Measurements from ENCODE around the gene ECHDC3. TPM values are rescaled to one million over a fixed set of nuclear protein-coding genes. Genes with fewer than 3 reads are reported as not detected.

ECHDC3 gene
- total and polyA plus RNA-seq, 2 of the 8 experiments (the other 6 are each of a cell fraction or from before 2014, with no cell fraction given), result 15.6 to 19.9 TPM

- CTCF ChIA-PET (ENCODE audit: partially characterized antibody), result interaction anchor here (1.1 to 1.4 kb wide), 2 partner anchors 27 to 29 kb away, joined by 3 read pairs; no protein-coding TSS in a partner anchor
These were observed 46.4 kb upstream of the ECHDC3 start for GRCh38 chr10:11695779-11696178.

More at GRCh38 chr10:11695779-11696178, 46.4 kb upstream of the ECHDC3 start:
- Histone ChIP-seq H3K79me2 (ENCODE audit: control insufficient read depth in 1 of 2, insufficient read depth in 2 of 2, low read length in 2 of 2) (no peaks in the 10 kb centered on the region), H2AFZ (ENCODE audit: low read length) (no peak overlapping the region), H3K23ac (ENCODE audit: insufficient read length) (no peak overlapping the region), H4K5ac (ENCODE audit: insufficient read length, low read depth, low read length) (no peak overlapping the region), H4K91ac (replicated peaks; ENCODE audit: insufficient read length, low read length) (no peak overlapping the region), H4K20me1 (replicated peaks in 1 of 2; ENCODE audit: control insufficient read depth in 1 of 2, insufficient read depth in 2 of 2, low read length in 2 of 2) (no peaks in the 10 kb centered on the region), H3K9ac (replicated peaks in 1 of 4; ENCODE audit: extremely low read depth in 1 of 4, low read depth in 3 of 4, low read length in 3 of 4) (no peak overlapping the region), H3K36me3 (ENCODE audit: control insufficient read depth in 2 of 4, insufficient read depth in 4 of 4, low read length in 3 of 4) (no peaks in the 10 kb centered on the region), H2BK120ac (replicated peaks; ENCODE audit: low read depth, low read length) (no peak overlapping the region), H4K8ac (ENCODE audit: extremely low read depth, insufficient read depth, low read length) (no peak overlapping the region), H2BK5ac (ENCODE audit: low read depth, low read length) (no peak overlapping the region), H3K14ac (ENCODE audit: insufficient read length) (no peak overlapping the region), H3K9me3 (ENCODE audit: insufficient read depth in 2 of 2, low read depth in 1 of 2, low read length in 1 of 2) (no peaks in the 10 kb centered on the region), H3K27me3 (replicated peaks in 1 of 4; ENCODE audit: control insufficient read depth in 3 of 4, extremely low read depth in 1 of 4, insufficient read depth in 3 of 4, low read length in 3 of 4) (no peaks in the 10 kb centered on the region), H3K79me1 (ENCODE audit: low read depth, low read length) (no peaks in the 10 kb centered on the region), H2BK20ac (ENCODE audit: low read length) (no peak overlapping the region), H3K4ac (replicated peaks; ENCODE audit: insufficient read length, low read depth, low read length) (no peak overlapping the region), H2AK5ac (ENCODE audit: low read depth, low read length) (no peak overlapping the region), H3K4me3 (ENCODE audit: extremely low read depth in 1 of 4, insufficient read depth in 2 of 4, low read depth in 3 of 4, low read length in 4 of 4) (no peak overlapping the region), H3K4me2 (ENCODE audit: insufficient read depth in 1 of 2, low read depth in 2 of 2, low read length in 2 of 2) (no peak overlapping the region), H3K18ac (ENCODE audit: extremely low read depth, low read length) (no peak overlapping the region), H2BK12ac (ENCODE audit: low read depth, low read length) (no peak overlapping the region), H3K4me1 (replicated peaks in 1 of 4; ENCODE audit: control insufficient read depth in 3 of 4, insufficient read depth in 4 of 4, low read length in 3 of 4) (no peaks in the 10 kb centered on the region), H3K56ac (replicated peaks; ENCODE audit: insufficient read length, low read depth, low read length) (no peak overlapping the region), H3K27ac (ENCODE audit: low read depth, low read length) (no peak overlapping the region), H2BK15ac (ENCODE audit: low read length) (no peak overlapping the region), H3K23me2 (ENCODE audit: low read depth, low read length) (no peaks in the 10 kb centered on the region)
- no peak for TF ChIP-seq TEAD4 (IDR thresholded peaks at IDR 0.05; ENCODE audit: low read depth, low read length)
- no peak for TF ChIP-seq YY1 (IDR thresholded peaks at IDR 0.05; ENCODE audit: low read depth, low read length)
- POLR2A ChIA-PET (ENCODE audit: partially characterized antibody), result no interaction called here
- DNase-seq (ENCODE audit: low read depth in 1 of 2, low spot score in 2 of 2) (no peak), FAIRE-seq (no peak)
- WGBS, 2 experiments (ENCODE audit: extremely low coverage in 1 of 2, insufficient coverage in 1 of 2, insufficient read length in 1 of 2, insufficient replicate concordance in 2 of 2, low coverage in 1 of 2, low lambda C conversion rate in 2 of 2, missing lambda C conversion rate in 1 of 2), result 87% methylated on average over 2 of the region's 2 CpGs; no CpG with 5 or more reads in 1 of the 2 experiments

Data from H1 (cell line).